Measurements from ENCODE around the gene TNPO2. TPM values are rescaled to one million over a fixed set of nuclear protein-coding genes. Genes with fewer than 3 reads are reported as not detected.

The TNPO2 gene
- total RNA-seq: 82.2 and 84.3 TPM in 2 replicates

- intact Hi-C loops (cut with micrococcal nuclease): loop anchor here (1.0 to 5.0 kb wide), 3 partner anchors 9 to 112 kb away; partner anchors contain the start of genes ZNF490 and ZNF791
Measured at GRCh38 chr19:12723641-12724426, at the start of gene TNPO2. TSS of gene TNPO2 (minus strand) at chr19:12723932. CDS start at chr19:12720977, 2,955 bp downstream.

GRCh38 chr19:12772323-12772722 lies 48.6 kb upstream of the TNPO2 start:
- intact Hi-C loops (cut with micrococcal nuclease): no loop called here

- intact Hi-C loops (cut with micrococcal nuclease): no loop called here
Measured at GRCh38 chr19:12770922-12771321, 47.2 kb upstream of the TNPO2 start.

- intact Hi-C loops (cut with micrococcal nuclease): loop anchor here (10.0 kb wide), 1 partner anchor 165 kb away; the partner anchor contains the start of genes CALR and FARSA
Measured at GRCh38 chr19:12769689-12770088, 46.0 kb upstream of the TNPO2 start.

- intact Hi-C loops (cut with micrococcal nuclease): loop anchor here (10.0 kb wide), 1 partner anchor 167 kb away; the partner anchor contains the start of genes CALR and FARSA
Measured at GRCh38 chr19:12767666-12768065, 43.9 kb upstream of the TNPO2 start.

GRCh38 chr19:12767150-12767549 lies 43.4 kb upstream of the TNPO2 start:
- intact Hi-C loops (cut with micrococcal nuclease): loop anchor here (10.0 kb wide), 1 partner anchor 168 kb away; the partner anchor contains the start of genes CALR and FARSA

- intact Hi-C loops (cut with micrococcal nuclease): loop anchor here (1.0 to 10.0 kb wide), 3 partner anchors 30 to 169 kb away; partner anchors contain the start of genes CALR and FARSA
Measured at GRCh38 chr19:12766051-12766521, 42.4 kb upstream of the TNPO2 start.

GRCh38 chr19:12764698-12765097 lies 41.0 kb upstream of the TNPO2 start:
- intact Hi-C loops (cut with micrococcal nuclease): loop anchor here (10.0 kb wide), 1 partner anchor 170 kb away; the partner anchor contains the start of genes CALR and FARSA

- intact Hi-C loops (cut with micrococcal nuclease): loop anchor here (10.0 kb wide), 1 partner anchor 172 kb away; the partner anchor contains the start of genes CALR and FARSA
Measured at GRCh38 chr19:12763100-12763499, 39.4 kb upstream of the TNPO2 start.

GRCh38 chr19:12759686-12760085 lies 36.0 kb upstream of the TNPO2 start:
- intact Hi-C loops (cut with micrococcal nuclease): loop anchor here (1.0 to 10.0 kb wide), 2 partner anchors 37 to 175 kb away; partner anchors contain the start of genes CALR and FARSA

- intact Hi-C loops (cut with micrococcal nuclease): loop anchor here (1.0 to 2.0 kb wide), 3 partner anchors 23 to 193 kb away; partner anchors contain the start of gene TRIR
Measured at GRCh38 chr19:12757544-12758274, 34.0 kb upstream of the TNPO2 start.

- intact Hi-C loops (cut with micrococcal nuclease): loop anchor here (2.0 kb wide), 1 partner anchor 22 kb away; the partner anchor contains the start of gene TRIR
Measured at GRCh38 chr19:12756150-12756883, 32.6 kb upstream of the TNPO2 start.

GRCh38 chr19:12754465-12755196 lies 30.9 kb upstream of the TNPO2 start:
- intact Hi-C loops (cut with micrococcal nuclease): no loop called here

GRCh38 chr19:12752056-12752781 lies 28.5 kb upstream of the TNPO2 start:
- intact Hi-C loops (cut with micrococcal nuclease): no loop called here

GRCh38 chr19:12751635-12752034 lies 27.9 kb upstream of the TNPO2 start, which contains the start of gene BEST2:
TSS of gene BEST2 (plus strand) at chr19:12751791. CDS start at chr19:12752593, 802 bp downstream.
- intact Hi-C loops (cut with micrococcal nuclease): no loop called here

- intact Hi-C loops (cut with micrococcal nuclease): no loop called here
Measured at GRCh38 chr19:12750851-12751250, 27.1 kb upstream of the TNPO2 start.

GRCh38 chr19:12749938-12750521 lies 26.3 kb upstream of the TNPO2 start:
- intact Hi-C loops (cut with micrococcal nuclease): no loop called here

- intact Hi-C loops (cut with micrococcal nuclease): no loop called here
Measured at GRCh38 chr19:12748489-12748888, 24.8 kb upstream of the TNPO2 start.

All from T-helper 2 cell treated with Interferon-gamma antibody and Interleukin-4, amounts not matched to agents 100 ng/mL and 5 ng/mL, for 36 hours (primary cell).